Measurements from ENCODE around the gene LCA5L.
A peak's percentile ranks its signal among the peaks of the same experiment; 100 is the strongest.
"Not testable (repeated sequence)": the region's sequence is repeated elsewhere in the genome, so short reads cannot be mapped to it uniquely, and the experiment has no call there.

LCA5L gene

DNA sequence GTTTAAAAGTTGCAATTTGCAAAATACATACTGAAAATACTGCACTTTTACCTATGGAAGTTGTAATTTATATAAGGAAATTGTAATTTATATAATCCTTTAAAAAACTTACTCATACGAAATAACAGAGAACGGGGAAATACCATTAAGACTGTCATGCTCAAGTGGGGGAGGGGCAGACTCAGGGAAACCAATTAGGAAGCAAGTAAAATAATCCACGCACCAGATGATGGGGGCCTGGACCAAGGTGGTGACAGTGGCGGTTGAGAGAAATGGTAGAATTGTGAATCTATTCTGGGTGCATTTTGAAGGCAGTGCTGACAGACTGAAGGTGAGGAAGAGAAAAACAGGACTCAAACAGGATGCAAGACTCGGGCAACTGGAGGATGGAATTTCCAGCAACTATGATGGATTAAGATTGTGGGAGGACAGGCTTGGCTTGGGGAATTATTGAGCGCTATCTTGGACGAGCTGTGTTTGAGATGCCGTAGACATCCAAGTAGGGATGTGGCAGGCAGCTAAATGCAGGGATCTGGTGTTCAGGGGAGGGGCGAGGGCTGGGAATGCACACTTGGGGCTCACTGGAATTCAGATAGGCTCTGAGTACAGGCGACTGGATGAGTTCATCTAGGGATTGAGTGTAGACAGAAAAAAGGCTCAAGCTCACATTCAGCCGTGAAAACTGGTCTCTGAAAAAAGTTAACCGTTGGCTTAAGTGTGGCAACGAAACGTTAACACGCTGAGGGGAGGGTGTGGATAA, 977 bp downstream of the LCA5L start:
- H3K9me3 ChIP-seq (ENCODE audit: control insufficient read depth, low read length), result no peaks in the 10 kb centered on the region
- H3K4me3 ChIP-seq (ENCODE audit: low read length), result peak overlapping the region; percentile 71
- H3K36me3 ChIP-seq (ENCODE audit: control insufficient read depth, insufficient read depth, low read length), result no peaks in the 10 kb centered on the region
- peak overlapping the region; percentile 84 for H3K9ac ChIP-seq (ENCODE audit: low read length)
- no peaks in the 10 kb centered on the region for H3K27me3 ChIP-seq (ENCODE audit: control insufficient read depth, insufficient read depth, low read length)
- peaks cover 5% of the 10 kb centered on the region for H3K4me1 ChIP-seq (ENCODE audit: control insufficient read depth, insufficient read depth, low read length)

DNA sequence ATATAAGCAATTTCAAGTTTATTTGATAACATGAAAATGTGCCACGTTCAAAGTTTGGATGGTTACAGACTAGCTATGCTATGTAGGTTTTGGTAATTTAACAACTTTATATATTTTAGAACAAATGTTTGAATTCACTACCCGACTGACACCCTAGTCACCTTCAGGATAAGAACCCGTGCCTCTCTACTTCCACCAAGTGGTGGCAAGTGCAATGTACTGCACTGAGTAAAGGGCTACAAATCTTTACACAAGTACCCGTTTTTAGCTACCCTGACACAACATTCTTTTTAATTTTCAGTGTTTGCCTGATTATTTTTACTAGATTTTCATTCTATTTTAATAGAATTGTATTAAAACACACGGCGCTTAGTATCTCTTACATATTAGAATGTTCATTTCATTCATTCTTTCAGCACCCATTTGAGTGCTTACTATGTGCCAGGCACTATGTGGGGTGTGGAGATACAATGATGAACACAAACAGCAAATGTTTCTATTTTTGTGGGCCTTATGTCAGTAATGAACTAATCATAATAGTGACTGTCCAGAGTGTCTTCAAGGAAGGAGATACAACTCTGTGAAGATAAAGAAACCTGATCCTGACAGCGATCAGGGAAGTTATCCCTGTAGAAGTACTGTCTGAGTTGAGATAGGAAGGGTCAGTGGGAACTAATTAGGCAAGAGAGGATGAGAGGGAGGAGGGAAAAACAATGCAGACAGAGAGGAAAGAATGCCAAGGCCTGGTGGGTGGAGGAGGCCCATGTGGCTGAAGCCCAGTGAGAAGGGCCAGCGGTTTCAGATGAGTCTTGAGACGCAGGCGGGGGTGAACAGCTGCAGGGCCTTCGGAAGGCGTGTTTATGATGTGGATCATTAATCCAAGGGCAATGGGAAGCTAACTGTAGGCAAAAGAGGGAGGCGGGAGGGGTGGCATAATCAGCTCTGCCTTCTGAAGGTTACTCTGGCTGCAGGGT, 3.8 kb downstream of the LCA5L start:
- H3K4me1 ChIP-seq (ENCODE audit: control insufficient read depth, insufficient read depth, low read length), result peaks cover 5% of the 10 kb centered on the region
- no peaks in the 10 kb centered on the region for H3K9me3 ChIP-seq (ENCODE audit: control insufficient read depth, low read length)
- H3K27me3 ChIP-seq (ENCODE audit: control insufficient read depth, insufficient read depth, low read length), result no peaks in the 10 kb centered on the region
- H3K36me3 ChIP-seq (ENCODE audit: control insufficient read depth, insufficient read depth, low read length), result no peaks in the 10 kb centered on the region
- H3K9ac ChIP-seq (ENCODE audit: low read length), result no peak overlapping the region
- H3K4me3 ChIP-seq (ENCODE audit: low read length), result no peak overlapping the region

DNA sequence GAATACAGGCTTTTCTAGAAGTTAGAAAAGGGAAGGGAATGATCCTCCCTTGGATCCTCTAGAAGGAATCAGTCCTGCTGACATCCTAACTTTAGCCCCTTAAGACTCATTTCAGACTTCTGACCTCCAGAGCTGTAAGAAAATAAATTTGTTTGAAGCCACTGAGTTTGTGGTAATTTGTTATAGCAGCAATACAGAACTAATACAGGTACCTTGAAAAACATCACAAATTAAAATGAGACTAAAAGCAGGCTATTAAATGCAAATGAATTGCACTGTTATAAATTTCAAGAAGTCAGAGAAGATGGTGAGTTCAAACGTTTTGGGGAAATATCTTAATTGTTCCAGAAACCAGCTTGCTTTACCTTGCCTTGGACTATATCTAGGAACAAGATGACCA, 6.3 kb downstream of the LCA5L start:
- no peak overlapping the region for H3K4me3 ChIP-seq (ENCODE audit: low read length)
- H3K27me3 ChIP-seq (ENCODE audit: control insufficient read depth, insufficient read depth, low read length), result no peaks in the 10 kb centered on the region
- H3K9ac ChIP-seq (ENCODE audit: low read length), result no peak overlapping the region
- H3K9me3 ChIP-seq (ENCODE audit: control insufficient read depth, low read length), result no peaks in the 10 kb centered on the region
- H3K36me3 ChIP-seq (ENCODE audit: control insufficient read depth, insufficient read depth, low read length), result no peaks in the 10 kb centered on the region
- H3K4me1 ChIP-seq (ENCODE audit: control insufficient read depth, insufficient read depth, low read length), result no peaks in the 10 kb centered on the region

DNA sequence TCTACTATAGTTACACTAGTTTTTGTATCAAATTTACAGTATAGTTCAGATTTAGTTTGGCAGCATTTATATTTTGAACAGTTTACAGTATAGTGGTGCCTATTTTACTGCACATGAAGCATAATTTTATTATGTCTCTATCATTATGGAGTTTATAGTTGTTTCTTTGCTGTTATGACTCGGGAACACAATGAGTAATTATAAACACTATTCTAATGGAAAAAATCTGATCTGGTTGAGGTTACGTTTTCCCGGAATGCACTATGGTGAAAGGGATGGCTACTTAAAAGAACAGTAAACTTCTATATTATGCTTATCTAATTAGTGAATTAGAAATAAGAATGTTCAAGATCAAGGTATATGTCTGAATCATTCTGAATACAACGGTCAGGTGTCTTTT, 10.6 kb downstream of the LCA5L start:
- Histone ChIP-seq H3K9me3 (ENCODE audit: control insufficient read depth, low read length) (no peaks in the 10 kb centered on the region), H3K4me1 (ENCODE audit: control insufficient read depth, insufficient read depth, low read length) (no peaks in the 10 kb centered on the region), H3K36me3 (ENCODE audit: control insufficient read depth, insufficient read depth, low read length) (no peaks in the 10 kb centered on the region), H3K9ac (ENCODE audit: low read length) (no peak overlapping the region), H3K27me3 (ENCODE audit: control insufficient read depth, insufficient read depth, low read length) (no peaks in the 10 kb centered on the region), H3K4me3 (ENCODE audit: low read length) (no peak overlapping the region)

DNA sequence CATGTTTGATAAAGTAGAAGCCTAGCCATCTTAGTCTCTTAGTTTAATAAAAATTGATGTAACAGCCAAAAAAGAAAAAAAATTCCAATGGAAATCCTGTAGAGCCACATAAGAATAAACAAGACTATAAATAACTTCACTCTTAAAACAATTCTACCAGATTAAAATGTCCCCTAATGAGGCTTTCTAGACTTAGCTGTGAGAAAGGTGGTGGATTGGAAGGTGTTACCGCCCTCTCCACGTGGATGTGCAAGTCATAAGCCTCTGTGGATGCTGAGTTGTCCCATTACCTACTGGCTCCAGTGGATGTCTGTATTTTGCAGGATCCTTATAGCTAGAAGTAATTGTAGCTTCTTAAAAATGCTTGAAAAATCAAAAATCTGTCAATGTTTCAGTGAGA, 14.6 kb downstream of the LCA5L start:
- Histone ChIP-seq H3K27me3 (ENCODE audit: control insufficient read depth, insufficient read depth, low read length) (no peaks in the 10 kb centered on the region), H3K4me3 (ENCODE audit: low read length) (no peak overlapping the region), H3K9me3 (ENCODE audit: control insufficient read depth, low read length) (no peaks in the 10 kb centered on the region)

DNA sequence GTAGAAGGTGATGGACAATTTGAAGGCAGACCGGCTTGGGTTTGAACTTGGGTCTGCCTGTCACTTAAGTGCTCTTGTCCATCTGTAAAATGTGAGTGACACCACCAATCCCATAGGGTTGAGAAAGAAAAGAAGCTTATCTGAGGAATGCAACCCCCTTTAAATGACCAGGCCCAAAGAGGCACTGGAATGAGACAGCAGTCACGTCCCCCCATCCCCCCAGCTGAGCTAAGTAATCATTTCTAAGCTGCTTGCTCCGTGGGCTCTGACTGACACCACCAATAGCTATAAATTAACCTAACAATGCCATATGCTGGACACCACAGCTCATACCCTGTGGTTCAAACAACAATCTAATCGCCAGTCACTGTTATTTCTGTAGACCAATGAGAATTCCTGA, 15.1 kb downstream of the LCA5L start:
- Histone ChIP-seq H3K4me3 (ENCODE audit: low read length) (no peak overlapping the region), H3K9me3 (ENCODE audit: control insufficient read depth, low read length) (no peaks in the 10 kb centered on the region), H3K36me3 (ENCODE audit: control insufficient read depth, insufficient read depth, low read length) (no peaks in the 10 kb centered on the region), H3K4me1 (ENCODE audit: control insufficient read depth, insufficient read depth, low read length) (no peaks in the 10 kb centered on the region), H3K9ac (ENCODE audit: low read length) (no peak overlapping the region), H3K27me3 (ENCODE audit: control insufficient read depth, insufficient read depth, low read length) (no peaks in the 10 kb centered on the region)

More for the DNA sequence above, 14.6 kb downstream of the LCA5L start:
- no peaks in the 10 kb centered on the region for H3K36me3 ChIP-seq (ENCODE audit: control insufficient read depth, insufficient read depth, low read length)
- H3K9ac ChIP-seq (ENCODE audit: low read length), result no peak overlapping the region
- H3K4me1 ChIP-seq (ENCODE audit: control insufficient read depth, insufficient read depth, low read length), result no peaks in the 10 kb centered on the region

DNA sequence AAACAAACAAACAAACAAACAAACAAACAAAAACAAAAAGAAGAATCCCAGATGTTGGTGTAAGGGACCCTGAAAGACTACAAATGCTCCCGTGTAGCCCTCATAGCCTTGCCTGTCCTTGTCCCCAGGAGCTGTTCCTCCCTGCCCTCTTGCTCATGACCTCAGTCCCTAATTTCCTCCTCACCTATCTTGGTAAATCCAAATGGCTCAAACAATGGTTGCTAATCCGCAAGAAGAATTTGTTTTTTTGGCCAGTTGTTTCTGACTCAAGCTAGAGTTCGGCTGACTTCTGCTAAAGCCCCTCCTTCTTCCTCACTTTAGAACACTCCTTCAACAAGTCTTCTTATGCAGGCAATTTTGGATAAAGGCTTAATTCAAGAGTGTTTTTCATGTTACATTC, 15.6 kb downstream of the LCA5L start:
- H3K4me1 ChIP-seq (ENCODE audit: control insufficient read depth, insufficient read depth, low read length), result no peaks in the 10 kb centered on the region
- H3K27me3 ChIP-seq (ENCODE audit: control insufficient read depth, insufficient read depth, low read length), result no peaks in the 10 kb centered on the region
- H3K36me3 ChIP-seq (ENCODE audit: control insufficient read depth, insufficient read depth, low read length), result no peaks in the 10 kb centered on the region
- no peak overlapping the region for H3K9ac ChIP-seq (ENCODE audit: low read length)
- no peak overlapping the region for H3K4me3 ChIP-seq (ENCODE audit: low read length)
- no peaks in the 10 kb centered on the region for H3K9me3 ChIP-seq (ENCODE audit: control insufficient read depth, low read length)

DNA sequence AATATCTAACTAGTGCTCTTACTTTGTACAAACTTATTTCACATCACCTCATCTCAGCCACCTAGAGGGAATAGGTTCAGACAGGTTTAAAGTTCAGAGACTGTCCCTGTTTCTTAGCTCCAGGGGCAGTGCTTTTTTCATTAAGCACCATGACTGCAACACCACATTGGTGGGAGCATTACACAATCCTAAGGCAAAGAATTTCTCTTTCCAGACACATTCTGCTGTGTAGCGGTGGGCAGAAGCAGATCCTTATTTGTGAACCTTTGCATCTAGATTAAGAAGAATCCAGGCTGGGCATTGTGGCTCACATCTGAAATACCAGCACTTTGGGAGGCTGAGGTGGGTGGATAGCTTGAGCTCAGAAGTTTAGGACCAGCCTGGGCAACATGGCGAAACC, 16.1 kb downstream of the LCA5L start:
- H3K4me3 ChIP-seq (ENCODE audit: low read length), result no peak overlapping the region
- no peak overlapping the region for H3K9ac ChIP-seq (ENCODE audit: low read length)
- H3K9me3 ChIP-seq (ENCODE audit: control insufficient read depth, low read length), result no peaks in the 10 kb centered on the region
- H3K36me3 ChIP-seq (ENCODE audit: control insufficient read depth, insufficient read depth, low read length), result no peaks in the 10 kb centered on the region
- H3K4me1 ChIP-seq (ENCODE audit: control insufficient read depth, insufficient read depth, low read length), result no peaks in the 10 kb centered on the region
- H3K27me3 ChIP-seq (ENCODE audit: control insufficient read depth, insufficient read depth, low read length), result no peaks in the 10 kb centered on the region

DNA sequence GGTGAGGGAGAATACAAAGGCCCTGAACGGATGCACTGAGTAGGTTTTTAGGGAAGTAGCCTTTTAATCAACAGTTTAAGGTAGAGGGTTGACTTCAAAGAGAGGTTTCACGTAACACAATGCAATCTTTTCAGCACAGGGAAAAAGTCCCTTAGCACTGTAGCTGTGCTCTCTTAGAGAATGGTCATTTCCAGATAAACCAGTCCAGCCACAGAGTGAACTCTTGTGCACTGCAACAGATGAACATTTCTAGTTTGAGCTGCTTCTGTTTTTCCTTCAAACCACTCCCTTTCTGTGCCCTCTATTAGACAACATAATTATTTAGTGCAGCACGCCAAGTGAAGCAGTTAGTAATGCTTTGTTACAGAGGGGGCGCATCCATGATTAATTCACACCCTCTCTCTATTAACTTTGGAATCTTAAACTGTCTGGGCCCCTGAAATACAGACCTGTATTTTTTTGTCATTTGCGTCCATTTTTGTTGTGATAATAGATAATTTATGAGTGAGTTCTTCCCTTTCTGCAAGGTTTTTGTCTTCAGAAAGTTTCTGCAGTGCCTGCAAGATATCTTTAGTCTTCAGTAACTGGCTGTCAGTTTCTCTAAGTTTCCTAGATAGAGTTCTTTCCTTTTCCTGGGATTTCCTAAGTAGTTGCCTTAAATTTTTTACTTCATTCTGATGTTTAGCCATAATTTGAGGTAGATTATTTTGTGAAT, 22.9 kb downstream of the LCA5L start:
- Histone ChIP-seq H3K4me3 (ENCODE audit: low read length) (no peak overlapping the region), H3K9ac (ENCODE audit: low read length) (no peak overlapping the region), H3K27me3 (ENCODE audit: control insufficient read depth, insufficient read depth, low read length) (no peaks in the 10 kb centered on the region), H3K36me3 (ENCODE audit: control insufficient read depth, insufficient read depth, low read length) (no peaks in the 10 kb centered on the region), H3K4me1 (ENCODE audit: control insufficient read depth, insufficient read depth, low read length) (no peaks in the 10 kb centered on the region), H3K9me3 (ENCODE audit: control insufficient read depth, low read length) (no peaks in the 10 kb centered on the region)

DNA sequence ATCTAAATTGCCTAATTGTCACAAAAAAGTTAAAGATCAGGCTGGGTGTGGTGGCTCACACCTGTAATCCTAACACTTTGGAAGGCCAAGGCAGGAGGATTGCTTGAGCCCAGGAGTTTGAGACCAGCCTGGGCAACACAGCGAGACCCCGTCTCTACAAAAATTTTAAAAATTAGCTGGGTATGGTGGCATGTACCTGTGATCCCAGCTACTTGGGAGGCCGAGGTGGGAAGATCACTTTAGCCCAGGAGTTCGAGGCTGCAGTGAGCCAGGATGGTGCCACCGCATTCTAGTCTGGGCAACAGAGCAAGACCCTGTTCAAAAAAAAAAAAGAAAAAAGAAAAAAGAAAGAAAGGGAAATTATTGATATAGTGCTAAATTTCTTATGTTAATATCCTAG, 26.4 kb downstream of the LCA5L start:
- not testable (repeated sequence) for H3K9me3 ChIP-seq (ENCODE audit: control insufficient read depth, low read length); H3K36me3 ChIP-seq (ENCODE audit: control insufficient read depth, insufficient read depth, low read length); H3K27me3 ChIP-seq (ENCODE audit: control insufficient read depth, insufficient read depth, low read length); H3K4me1 ChIP-seq (ENCODE audit: control insufficient read depth, insufficient read depth, low read length); H3K9ac ChIP-seq (ENCODE audit: low read length); H3K4me3 ChIP-seq (ENCODE audit: low read length)

DNA sequence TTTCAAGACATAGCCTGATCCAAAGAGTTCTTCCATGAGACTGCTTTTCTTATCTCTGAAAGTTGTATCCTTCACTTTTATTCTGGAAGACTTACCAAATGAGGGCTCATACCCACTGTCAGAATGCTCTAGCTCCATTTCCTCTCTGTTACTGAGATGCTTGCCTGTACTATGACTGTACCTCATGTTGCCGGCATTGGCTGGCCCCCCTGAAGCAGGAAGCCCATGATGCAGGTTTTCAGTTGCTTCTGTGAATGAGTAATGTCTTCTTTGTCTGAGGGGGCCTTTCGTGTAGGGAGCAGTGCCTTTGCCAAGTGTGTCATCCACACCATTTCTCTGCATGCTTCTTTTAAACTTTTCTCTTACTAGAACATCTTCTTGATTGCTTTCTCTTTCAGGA, 39.5 kb downstream of the LCA5L start:
- H3K9me3 ChIP-seq (ENCODE audit: control insufficient read depth, low read length), result no peaks in the 10 kb centered on the region
- no peaks in the 10 kb centered on the region for H3K27me3 ChIP-seq (ENCODE audit: control insufficient read depth, insufficient read depth, low read length)
- H3K4me3 ChIP-seq (ENCODE audit: low read length), result no peak overlapping the region
- H3K36me3 ChIP-seq (ENCODE audit: control insufficient read depth, insufficient read depth, low read length), result no peaks in the 10 kb centered on the region
- H3K4me1 ChIP-seq (ENCODE audit: control insufficient read depth, insufficient read depth, low read length), result no peaks in the 10 kb centered on the region
- no peak overlapping the region for H3K9ac ChIP-seq (ENCODE audit: low read length)

DNA sequence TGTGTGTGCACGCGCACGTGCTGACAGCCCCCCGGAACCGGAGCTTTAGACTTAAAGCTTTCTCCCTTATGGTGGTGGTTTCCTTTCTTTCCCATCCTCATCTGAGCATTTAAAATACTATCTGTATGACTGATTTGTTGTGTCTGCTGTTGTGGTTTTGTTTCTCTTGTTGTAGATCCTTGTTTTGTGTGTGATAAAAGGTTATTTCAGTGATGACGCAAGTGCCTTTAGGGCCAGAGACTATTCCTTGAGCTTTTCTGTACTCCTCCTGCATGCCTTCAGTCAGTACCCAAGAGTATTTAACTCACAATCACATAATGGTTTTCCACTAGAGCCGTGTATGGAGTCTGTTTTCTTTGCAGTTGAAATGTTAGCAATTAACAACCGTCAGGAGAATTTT, 45.4 kb downstream of the LCA5L start:
- no peak overlapping the region for H3K4me3 ChIP-seq (ENCODE audit: low read length)
- no peaks in the 10 kb centered on the region for H3K36me3 ChIP-seq (ENCODE audit: control insufficient read depth, insufficient read depth, low read length)
- H3K9me3 ChIP-seq (ENCODE audit: control insufficient read depth, low read length), result no peaks in the 10 kb centered on the region
- H3K4me1 ChIP-seq (ENCODE audit: control insufficient read depth, insufficient read depth, low read length), result no peaks in the 10 kb centered on the region
- H3K27me3 ChIP-seq (ENCODE audit: control insufficient read depth, insufficient read depth, low read length), result no peaks in the 10 kb centered on the region
- H3K9ac ChIP-seq (ENCODE audit: low read length), result no peak overlapping the region
